HAP-1 (cell line): ENCODE data around the gene CRLF1.

Experiments
- DNase-seq, 2 experiments: peaks; one replicate each; pipeline ENCODE4 v3.0.0-alpha.2; 2016 to 2020; ENCODE audit warnings: low spot score in 2 of 2
- H3K27me3 ChIP-seq: fragments of 250-450 bp; sonication (Bioruptor Pico); 2 replicates; pipeline ENCODE4 v1.5.1; 2020; ENCODE audit warnings: low read depth, mild to moderate bottlenecking, moderate library complexity
- H3K36me3 ChIP-seq: fragments of 250-450 bp; sonication (Bioruptor Pico); replicated peaks from 2 replicates; pipeline ENCODE4 v1.5.1; 2020; ENCODE audit warnings: mild to moderate bottlenecking
- H3K4me1 ChIP-seq: fragments of 250-450 bp; sonication (Bioruptor Pico); 2 replicates; pipeline ENCODE4 v1.5.1; 2020; ENCODE audit warnings: mild to moderate bottlenecking
- H3K4me3 ChIP-seq: fragments of 250-450 bp; sonication (Bioruptor Pico); 2 replicates; pipeline ENCODE4 v1.5.1; 2020; ENCODE audit warnings: mild to moderate bottlenecking, moderate library complexity
- H3K9me3 ChIP-seq: fragments of 250-450 bp; sonication (Bioruptor Pico); 2 replicates; pipeline ENCODE4 v1.5.1; 2020; ENCODE audit warnings: mild to moderate bottlenecking, moderate library complexity
- in situ Hi-C: fragments of 300-500 bp; cut with MboI; formaldehyde crosslinking; loops from 3 replicates; pipeline ENCODE4 v1.14.3; 2020; ENCODE audit warnings: low sequenced_read_pairs, inconsistent platforms, mixed read lengths

CRLF1 gene

DNA sequence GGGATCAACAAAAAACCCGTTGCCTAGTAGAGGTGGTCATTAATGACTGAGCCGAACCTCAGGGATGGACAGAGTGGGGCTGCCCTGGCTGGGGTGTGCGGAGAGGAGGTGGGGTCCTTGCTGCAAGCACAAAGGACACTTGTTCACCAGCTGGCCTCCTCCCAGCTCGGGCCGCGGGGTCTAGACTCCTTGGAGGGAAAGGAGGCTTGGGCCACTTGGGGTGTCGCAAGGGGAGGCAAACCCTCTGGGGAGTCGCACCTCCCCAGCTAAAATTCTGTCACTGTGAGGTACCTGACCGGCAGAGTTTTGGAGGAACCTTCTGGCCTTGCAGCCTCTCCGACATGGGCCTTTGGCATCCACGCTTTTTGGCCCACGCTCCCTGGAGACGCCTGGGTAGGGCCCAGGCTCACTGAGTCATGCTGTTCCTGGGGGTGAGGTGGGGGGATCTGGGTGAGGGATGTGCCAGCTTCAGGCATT is 38.5 kb upstream of the CRLF1 start:
- H3K36me3 ChIP-seq, result no peaks in the 10 kb centered on the region
- no peaks in the 10 kb centered on the region for H3K27me3 ChIP-seq
- no peak overlapping the region for H3K4me3 ChIP-seq
- no peaks in the 10 kb centered on the region for H3K9me3 ChIP-seq
- in situ Hi-C loops, result no loop called here
- H3K4me1 ChIP-seq, result no peaks in the 10 kb centered on the region
- DNase-seq, result no peak

DNA sequence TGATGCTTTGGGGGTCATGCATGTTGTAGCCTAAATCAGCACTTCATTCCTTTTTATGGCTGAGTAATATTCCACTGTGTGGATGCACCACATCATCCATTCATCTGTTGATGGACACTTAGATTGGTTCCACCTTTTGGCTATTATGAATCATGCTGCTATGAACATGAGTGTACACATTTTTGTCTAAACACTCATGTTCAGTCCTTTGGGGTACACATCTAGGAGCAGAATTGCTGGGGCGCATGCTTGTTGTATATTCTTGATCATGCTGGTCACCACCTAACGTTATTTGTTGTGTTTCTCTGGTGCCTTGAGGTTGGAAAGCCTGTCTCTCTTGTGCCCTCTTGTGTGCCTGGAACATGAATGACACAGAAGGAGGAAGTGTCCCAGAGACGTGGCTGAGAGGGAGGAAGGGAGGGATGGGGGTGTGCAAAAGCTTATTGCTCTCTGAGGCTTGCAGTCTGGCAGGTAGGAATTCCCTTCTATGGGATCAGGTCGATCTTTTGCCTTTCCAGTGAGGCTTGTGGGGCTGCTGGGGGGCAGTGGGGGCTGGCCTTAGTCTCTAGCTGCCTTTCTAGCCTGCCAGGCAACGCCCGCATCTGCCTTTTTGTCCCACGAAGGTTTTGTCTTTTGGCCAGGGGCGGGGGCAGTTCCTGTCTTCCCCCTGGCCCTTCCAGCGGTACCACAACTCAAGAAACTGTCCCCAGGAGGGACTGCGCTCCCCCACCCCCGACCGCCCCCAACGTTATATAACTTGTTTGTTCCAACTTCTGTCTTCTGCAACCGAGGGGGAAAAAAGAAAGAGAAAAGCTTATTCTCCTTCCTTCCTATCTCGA is 37.8 kb upstream of the CRLF1 start:
- in situ Hi-C loops, result no loop called here
- H3K4me3 ChIP-seq, result no peak overlapping the region
- H3K4me1 ChIP-seq, result no peaks in the 10 kb centered on the region
- no peaks in the 10 kb centered on the region for H3K27me3 ChIP-seq
- H3K36me3 ChIP-seq, result no peaks in the 10 kb centered on the region
- H3K9me3 ChIP-seq, result no peaks in the 10 kb centered on the region
- no peak for DNase-seq

DNA sequence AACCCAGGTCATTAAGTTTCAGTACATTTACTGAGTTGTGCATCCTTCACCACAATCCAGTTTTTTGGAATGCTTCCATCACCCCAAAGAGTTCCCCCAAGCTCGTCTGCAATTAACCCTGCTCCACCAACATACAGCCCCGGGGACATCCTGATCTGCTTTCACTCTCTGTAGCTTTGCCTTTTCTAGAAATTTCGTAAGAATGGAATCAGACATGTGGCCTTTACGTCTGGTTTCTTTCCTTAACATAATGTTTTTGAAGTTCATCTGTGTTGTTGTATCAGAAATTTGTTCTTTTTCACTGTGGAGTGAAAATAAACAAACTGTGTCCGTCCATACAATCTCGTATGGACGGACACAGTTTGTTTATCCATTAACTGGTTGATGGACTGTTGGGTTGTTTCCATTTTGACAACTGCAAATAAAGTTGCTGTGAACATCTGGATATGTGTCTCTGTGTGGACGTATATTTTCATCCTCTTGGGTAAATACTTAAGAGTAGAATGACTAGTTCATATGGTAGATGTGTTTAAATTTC is 33.2 kb upstream of the CRLF1 start:
- Histone ChIP-seq H3K4me3 (no peak overlapping the region), H3K27me3 (no peaks in the 10 kb centered on the region), H3K4me1 (peaks cover 9% of the 10 kb centered on the region), H3K36me3 (no peaks in the 10 kb centered on the region), H3K9me3 (no peaks in the 10 kb centered on the region)
- in situ Hi-C loops, result no loop called here
- DNase-seq, result no peak

DNA sequence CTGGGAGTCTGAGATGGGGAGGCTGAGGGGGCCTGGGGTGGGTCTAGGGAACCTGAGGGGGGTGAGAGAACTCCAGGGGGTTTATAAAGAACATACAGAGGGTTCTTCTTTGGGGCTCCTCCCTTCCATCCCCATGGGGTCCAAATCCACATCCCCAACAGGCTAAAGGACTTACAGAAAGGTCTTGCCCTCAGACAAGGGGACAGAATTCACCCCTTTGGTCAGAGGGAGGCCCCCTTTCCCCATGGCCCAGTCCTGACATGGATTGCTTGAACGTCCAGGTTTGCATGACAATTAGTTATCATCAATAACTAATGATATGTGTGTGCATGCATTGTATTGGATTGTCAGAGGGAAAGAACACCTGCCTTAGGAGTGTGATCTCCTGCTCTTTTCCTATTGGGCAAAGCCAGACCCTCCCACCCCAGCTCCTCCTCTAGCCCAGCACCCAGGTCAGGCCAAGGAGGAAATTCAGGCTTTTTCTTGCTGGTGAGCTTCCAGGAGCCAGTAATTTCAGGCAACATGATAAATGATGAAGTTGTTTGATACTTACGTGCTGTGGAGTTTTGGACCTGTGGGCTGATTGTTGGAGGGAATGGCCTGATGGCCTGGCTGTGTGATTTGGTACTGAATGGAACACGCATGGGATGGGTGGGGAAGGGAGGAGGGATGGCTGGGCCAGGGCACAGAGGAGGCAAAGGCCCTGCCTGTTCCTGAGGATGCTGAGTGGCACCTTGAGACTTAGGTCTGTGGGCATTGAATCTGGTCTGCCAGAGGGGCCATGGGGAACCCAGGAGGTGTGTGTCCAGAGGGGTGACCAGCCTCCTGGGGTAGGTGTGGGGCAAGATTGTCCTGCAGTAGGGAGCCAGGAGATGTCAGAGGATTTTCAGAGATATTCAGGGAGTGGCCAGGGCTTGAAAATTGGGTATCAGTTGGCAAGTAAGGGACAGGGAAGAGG is 31.4 kb upstream of the CRLF1 start:
- DNase-seq, result peak; percentile 37 to 56
- Histone ChIP-seq H3K9me3 (no peaks in the 10 kb centered on the region), H3K27me3 (no peaks in the 10 kb centered on the region), H3K4me3 (peak overlapping the region; percentile 90), H3K4me1 (peaks cover 9% of the 10 kb centered on the region), H3K36me3 (no peaks in the 10 kb centered on the region)
- in situ Hi-C loops, result no loop called here

DNA sequence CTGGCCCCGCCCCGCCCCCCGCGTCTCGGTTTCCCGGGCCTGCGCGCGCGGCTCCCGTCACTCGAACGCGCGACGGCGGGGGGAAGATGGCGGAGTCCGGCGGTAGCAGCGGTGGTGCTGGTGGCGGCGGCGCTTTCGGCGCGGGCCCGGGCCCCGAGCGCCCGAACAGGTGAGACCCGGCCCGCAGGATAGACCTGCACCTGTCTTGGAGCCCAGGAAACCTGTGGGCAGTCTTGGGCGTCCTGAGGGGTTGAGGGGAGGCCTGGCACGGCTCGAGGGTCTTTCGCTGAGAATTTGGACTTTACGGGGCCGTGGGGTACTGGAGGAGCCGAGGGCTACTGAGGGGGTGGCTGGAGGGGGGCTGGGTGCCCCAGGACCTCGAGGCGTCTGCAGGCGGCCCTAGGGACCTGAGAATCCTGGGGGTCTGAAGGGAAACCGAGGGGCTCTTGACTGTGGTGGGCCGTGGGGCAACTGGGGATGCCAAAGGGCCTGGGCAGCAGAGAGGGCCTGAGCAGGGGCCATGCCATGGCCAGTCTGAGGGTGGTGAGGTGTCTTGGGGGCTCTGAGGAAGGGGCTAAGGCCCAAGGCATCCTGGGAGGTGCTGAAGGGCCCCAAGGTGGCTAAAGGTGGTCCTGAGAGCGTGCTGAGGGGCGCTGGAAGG is 30.5 kb upstream of the CRLF1 start, which contains the start of gene KLHL26:
TSS of gene KLHL26 (plus strand) at position 60 of the 661 bp plus-strand sequence. CDS start at position 87, 27 bp downstream.
- Histone ChIP-seq H3K9me3 (no peaks in the 10 kb centered on the region), H3K4me3 (peak within 1 kb of the TSS; percentile 90), H3K4me1 (peaks cover 9% of the 10 kb centered on the region), H3K36me3 (no peaks in the 10 kb centered on the region), H3K27me3 (no peaks in the 10 kb centered on the region)
- in situ Hi-C loops, result no loop called here
- no peak for DNase-seq

DNA sequence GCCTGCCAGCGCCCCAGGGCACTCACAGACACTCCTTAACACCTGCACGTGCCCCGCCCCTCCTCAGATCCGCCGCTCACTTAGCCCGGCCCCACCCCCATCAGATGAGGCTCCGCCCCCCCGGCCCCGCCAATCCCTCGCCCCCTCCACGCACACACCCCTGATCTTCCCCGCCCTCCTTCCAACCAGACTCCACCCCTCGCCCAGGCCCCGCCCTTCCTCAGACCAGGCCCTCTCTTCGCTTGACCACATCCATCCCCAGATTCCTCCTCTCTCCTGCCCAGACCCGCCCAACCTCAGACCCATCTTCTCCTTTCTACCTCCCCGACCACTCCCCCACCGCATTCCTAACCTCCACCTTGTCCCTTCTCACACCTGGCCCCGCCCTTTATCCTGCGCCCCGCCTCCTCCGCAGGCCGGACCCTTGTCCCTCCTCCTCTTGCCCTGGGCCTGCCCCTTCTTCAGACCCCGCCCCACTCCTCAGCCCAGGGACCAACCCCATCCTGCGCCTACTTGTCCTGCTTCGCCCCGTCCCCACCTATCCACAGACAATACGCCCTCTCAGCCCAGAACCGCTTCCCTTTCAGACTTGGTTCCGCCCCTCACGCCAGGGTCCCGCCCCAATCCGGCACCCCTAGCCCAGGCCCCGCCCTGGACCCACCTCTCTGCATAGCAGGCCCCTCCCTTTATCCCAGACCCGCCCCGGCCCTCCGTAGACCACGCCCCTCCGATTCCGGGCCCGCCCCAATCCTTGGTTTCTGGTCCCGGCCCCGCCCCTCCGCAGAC is 29.8 kb upstream of the CRLF1 start:
- in situ Hi-C loops, result no loop called here
- Histone ChIP-seq H3K9me3 (no peaks in the 10 kb centered on the region), H3K4me3 (peak overlapping the region; percentile 90), H3K36me3 (no peaks in the 10 kb centered on the region), H3K27me3 (no peaks in the 10 kb centered on the region), H3K4me1 (peaks cover 9% of the 10 kb centered on the region)
- DNase-seq, result peak; percentile 94 to 99

DNA sequence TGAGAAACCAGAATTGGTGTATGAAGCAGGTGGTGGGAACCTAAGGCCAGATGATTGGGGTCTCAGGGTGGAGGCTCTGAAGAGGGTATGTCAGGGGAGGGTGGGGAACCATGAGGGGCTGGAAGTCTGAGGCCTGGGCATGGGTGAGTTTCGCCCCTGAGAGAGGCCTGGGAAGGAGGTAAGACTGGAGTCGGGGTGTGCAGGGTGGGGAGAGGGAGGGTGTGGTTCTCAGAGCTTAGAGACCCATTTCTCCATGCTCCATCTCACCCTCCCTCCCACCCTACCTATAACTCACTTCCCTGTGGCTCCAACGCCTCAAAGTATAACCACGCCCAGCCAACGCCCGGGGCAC is 29.2 kb upstream of the CRLF1 start:
- no peak overlapping the region; the same call in 1 of the 2 replicates for H3K4me3 ChIP-seq
- peaks cover 9% of the 10 kb centered on the region for H3K4me1 ChIP-seq
- in situ Hi-C loops, result no loop called here
- H3K27me3 ChIP-seq, result no peaks in the 10 kb centered on the region
- DNase-seq, result no peak
- no peaks in the 10 kb centered on the region for H3K36me3 ChIP-seq
- H3K9me3 ChIP-seq, result no peaks in the 10 kb centered on the region

DNA sequence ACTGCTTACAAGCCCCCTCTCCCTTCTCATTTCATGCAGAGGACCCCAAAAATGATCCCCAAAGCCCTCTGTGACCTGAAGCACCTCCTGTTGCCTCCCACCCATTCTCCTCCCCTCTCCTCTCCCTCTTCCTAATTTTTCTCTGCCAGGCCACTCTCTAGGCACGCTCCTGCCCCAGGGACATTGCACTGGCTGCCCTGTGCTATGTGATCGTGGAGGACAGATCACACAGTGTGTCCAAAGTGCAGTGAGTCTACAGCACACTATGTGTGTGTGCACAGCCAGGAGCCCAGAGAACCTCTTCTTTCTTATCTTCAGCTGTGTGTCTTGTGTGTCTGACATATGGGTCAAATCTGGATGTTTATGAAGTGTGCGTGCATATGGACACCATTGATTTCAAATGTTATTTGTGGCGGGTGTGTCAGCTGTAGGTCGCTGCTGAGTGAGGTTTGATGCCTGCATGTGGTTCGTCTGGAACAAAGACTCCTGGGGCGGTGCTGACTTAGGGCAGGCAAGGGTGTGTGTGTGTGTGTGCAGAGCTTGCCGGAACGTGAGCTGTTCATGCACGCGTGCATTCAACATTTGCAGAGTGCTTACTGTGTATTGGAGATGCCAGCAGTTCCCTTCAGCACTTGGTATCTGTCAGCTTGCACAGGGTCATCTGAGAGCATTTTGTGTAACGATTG is 28.2 kb upstream of the CRLF1 start:
- H3K4me1 ChIP-seq, result peaks cover 9% of the 10 kb centered on the region
- no peaks in the 10 kb centered on the region for H3K36me3 ChIP-seq
- no peaks in the 10 kb centered on the region for H3K9me3 ChIP-seq
- peak in 1 of 2 experiments; percentile 22 for DNase-seq
- no peak overlapping the region for H3K4me3 ChIP-seq
- in situ Hi-C loops, result no loop called here
- H3K27me3 ChIP-seq, result no peaks in the 10 kb centered on the region

DNA sequence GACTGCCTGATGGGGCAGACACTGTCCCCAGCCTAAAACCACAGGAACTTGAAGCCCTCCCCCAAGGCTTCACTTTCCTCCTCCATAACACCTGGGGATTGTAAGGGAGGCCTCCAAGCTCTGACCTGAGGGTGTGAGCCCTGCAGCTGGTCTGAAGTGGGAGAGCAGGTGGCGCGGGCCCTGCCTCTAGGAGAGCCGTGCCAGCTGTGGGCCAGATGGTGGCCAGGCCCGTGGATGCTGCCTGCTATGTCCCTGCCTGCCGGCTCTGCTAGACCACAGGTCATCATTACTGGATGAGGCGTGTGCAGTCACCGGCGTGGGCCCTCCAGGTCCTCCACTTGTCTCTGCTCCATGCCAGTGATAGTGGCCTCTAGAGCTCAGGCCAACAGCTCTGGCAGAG is 26.7 kb upstream of the CRLF1 start:
- Histone ChIP-seq H3K4me3 (no peak overlapping the region), H3K9me3 (no peaks in the 10 kb centered on the region), H3K27me3 (no peaks in the 10 kb centered on the region), H3K36me3 (no peaks in the 10 kb centered on the region), H3K4me1 (peaks cover 9% of the 10 kb centered on the region)
- no peak for DNase-seq
- in situ Hi-C loops, result no loop called here

DNA sequence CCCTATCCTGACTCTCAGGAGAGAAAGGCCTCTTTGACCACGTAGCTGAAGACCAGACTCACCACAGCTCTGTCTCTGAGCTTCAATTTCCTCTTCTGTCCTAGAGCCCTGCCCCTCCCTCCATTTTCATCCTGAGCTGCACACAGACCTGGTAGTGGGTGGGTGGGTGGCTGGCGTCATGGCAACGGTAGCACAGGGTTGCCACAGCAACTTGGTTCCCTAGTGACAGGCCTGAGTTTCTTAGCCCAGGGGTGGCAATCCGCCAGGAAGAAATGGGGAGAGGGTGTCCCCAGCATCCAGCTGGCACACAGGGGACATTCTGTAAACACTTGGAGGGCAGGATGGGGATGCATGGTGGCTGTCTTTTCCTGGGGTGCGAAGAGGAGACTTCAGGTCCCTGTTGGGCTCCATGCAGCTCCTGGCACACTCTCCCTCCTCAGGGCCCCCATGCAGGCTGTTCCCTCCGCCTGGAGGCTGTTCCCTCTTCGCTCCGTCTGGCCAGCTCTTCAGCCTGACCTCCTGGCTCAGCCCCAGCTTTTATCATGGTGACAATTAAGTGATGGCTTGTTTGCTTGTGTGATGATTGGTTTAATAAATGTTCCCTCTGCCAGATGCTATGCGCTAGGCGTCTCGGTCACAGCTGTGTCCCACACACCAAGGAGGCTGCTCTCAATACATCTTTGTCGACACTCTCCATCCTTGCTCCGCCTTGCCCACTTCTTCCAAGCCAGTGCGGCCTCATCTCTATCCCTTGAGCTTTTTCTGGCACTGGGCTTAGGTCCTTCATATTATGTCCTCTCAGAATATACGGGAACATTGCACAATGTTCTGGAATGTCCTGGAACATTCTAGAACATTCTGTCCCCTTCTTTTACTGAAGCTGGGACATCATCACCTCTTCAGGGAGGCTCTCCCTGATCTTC is 22.8 kb upstream of the CRLF1 start:
- H3K4me1 ChIP-seq, result no peaks in the 10 kb centered on the region
- H3K36me3 ChIP-seq, result no peaks in the 10 kb centered on the region
- no peaks in the 10 kb centered on the region for H3K27me3 ChIP-seq
- in situ Hi-C loops, result no loop called here
- H3K9me3 ChIP-seq, result no peaks in the 10 kb centered on the region
- DNase-seq, result no peak
- H3K4me3 ChIP-seq, result no peak overlapping the region

DNA sequence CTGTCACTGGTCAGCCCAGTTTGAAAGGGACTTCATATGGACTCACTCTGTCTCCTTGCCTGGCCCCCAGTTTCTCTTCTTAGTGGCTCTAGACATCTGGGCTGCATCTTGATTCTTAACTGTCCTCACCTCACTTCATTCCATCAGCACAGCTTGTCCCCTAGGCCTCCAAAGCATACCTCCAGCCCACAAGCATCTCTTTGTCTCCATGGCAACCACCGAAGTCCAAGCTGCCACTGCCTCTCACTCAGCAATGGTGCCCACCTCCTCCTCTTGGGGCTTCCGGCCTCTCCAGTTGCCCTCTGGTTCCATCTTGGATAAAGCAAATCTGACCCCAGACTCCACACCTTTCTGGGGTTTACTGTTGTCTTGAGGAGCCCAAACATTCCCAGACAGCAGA is 20.3 kb upstream of the CRLF1 start:
- no peak for DNase-seq
- Histone ChIP-seq H3K4me3 (no peak overlapping the region), H3K4me1 (no peaks in the 10 kb centered on the region), H3K27me3 (no peaks in the 10 kb centered on the region), H3K36me3 (no peaks in the 10 kb centered on the region), H3K9me3 (no peaks in the 10 kb centered on the region)
- in situ Hi-C loops, result no loop called here

DNA sequence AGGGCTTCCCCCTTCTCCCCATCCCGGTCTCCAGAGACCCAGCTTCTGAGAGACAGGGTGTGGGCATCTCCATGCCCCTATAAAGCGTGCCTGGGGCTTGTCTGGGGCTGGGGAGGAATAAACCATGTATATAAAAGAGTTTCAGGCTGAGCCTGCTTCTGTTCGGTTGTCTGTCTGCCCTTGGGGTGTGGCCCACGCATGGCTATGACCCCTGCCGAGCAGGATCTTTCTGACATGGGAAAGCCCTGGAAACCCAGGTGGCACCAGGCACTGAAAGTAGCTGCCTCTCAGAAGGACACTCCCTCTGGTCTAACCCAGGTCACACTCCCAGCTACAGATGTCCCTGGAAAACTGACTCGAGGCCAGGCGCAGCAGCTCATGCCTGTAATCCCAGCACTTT is 14.3 kb upstream of the CRLF1 start:
- Histone ChIP-seq H3K9me3 (no peaks in the 10 kb centered on the region), H3K27me3 (no peaks in the 10 kb centered on the region), H3K36me3 (no peaks in the 10 kb centered on the region), H3K4me1 (no peaks in the 10 kb centered on the region), H3K4me3 (no peak overlapping the region)
- in situ Hi-C loops, result no loop called here
- DNase-seq, result no peak
